Peyer's patch (tissue), 4 donors: ENCODE data around the gene IDE.

ENCODE experiments used
- POLR2A ChIP-seq, 2 donors: fragments of 450-650 bp; IDR thresholded peaks; one replicate each; pipeline ENCODE4 v1.5.1; 2017; ENCODE audit warnings: antibody characterized with exemption in 2 of 2, mild to moderate bottlenecking in 2 of 2, moderate library complexity in 2 of 2
- TF ChIP-seq, protein P1 (sequence below), 6 experiments: fragments of 450-650 bp in 4 of 6; fragments of 200-600 bp in 2 of 6; sonication (generic) in 1 of 6; IDR thresholded peaks; one replicate each; pipeline ENCODE4 v1.5.1; 2017 to 2019; ENCODE audit warnings: antibody characterized with exemption in 6 of 6, mild to moderate bottlenecking in 3 of 6, moderate library complexity in 1 of 6

DNA sequence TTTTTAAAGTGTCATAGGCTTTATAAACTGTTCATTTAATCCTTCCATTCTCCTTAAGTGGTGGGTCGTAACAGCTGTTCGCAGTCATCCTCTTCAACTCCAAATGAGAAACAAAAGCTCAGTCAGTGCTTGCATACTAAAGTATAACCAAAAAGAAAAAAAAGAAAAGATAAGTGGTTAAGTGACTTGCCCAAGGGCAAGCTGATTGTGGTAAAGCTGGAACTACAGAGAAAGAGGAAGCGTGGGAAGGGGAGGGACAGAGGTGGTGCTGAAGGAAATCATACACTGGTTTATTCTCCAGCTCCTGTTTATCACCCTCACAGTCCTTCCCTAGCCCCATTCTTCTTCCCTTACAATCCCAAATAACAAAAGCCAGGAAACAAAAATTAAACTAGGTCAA, 29.6 kb downstream of the IDE start:
- TF ChIP-seq, protein P1, sequence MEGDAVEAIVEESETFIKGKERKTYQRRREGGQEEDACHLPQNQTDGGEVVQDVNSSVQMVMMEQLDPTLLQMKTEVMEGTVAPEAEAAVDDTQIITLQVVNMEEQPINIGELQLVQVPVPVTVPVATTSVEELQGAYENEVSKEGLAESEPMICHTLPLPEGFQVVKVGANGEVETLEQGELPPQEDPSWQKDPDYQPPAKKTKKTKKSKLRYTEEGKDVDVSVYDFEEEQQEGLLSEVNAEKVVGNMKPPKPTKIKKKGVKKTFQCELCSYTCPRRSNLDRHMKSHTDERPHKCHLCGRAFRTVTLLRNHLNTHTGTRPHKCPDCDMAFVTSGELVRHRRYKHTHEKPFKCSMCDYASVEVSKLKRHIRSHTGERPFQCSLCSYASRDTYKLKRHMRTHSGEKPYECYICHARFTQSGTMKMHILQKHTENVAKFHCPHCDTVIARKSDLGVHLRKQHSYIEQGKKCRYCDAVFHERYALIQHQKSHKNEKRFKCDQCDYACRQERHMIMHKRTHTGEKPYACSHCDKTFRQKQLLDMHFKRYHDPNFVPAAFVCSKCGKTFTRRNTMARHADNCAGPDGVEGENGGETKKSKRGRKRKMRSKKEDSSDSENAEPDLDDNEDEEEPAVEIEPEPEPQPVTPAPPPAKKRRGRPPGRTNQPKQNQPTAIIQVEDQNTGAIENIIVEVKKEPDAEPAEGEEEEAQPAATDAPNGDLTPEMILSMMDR (IDR thresholded peaks at IDR 0.05) = no peak
- TF ChIP-seq POLR2A (IDR thresholded peaks at IDR 0.05) = no peak
